ENCODE results near the gene PSMD7. TPM values are rescaled to one million over a fixed set of nuclear protein-coding genes. Genes with fewer than 3 reads are reported as not detected.
"Not testable (repeated sequence)": the region's sequence is repeated elsewhere in the genome, so short reads cannot be mapped to it uniquely, and the experiment has no call there.

The PSMD7 gene
- total RNA-seq, 6 experiments from 2014 or later = 94.8 to 120 (median 103) TPM

DNA sequence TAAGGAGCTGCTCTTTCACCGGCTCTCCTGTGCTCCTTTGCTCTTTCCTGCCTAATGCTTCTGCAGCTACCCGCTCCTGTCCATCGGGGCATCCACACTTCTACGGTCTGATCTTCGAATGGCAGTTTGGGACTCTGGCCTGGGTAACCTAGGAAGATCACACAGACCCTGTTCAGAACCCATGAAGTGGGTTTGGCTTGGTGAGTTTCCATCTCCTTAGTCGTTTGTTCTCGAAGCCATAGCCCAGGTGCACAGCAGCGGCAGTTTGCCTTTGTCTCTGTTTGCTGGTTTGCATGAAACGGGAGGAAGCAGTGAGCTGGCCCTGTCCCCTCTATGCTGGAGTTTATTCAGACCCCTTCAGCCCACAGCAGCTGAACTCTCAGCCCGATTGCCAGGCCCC lies 29.0 kb downstream of the PSMD7 start:
- H3K36me3 Mint-ChIP-seq (ENCODE audit: low read depth) = peaks cover 10% of the 10 kb centered on the region; the same call in 1 of the 2 replicates
- DNase-seq = no peak
- TF ChIP-seq, protein P1, sequence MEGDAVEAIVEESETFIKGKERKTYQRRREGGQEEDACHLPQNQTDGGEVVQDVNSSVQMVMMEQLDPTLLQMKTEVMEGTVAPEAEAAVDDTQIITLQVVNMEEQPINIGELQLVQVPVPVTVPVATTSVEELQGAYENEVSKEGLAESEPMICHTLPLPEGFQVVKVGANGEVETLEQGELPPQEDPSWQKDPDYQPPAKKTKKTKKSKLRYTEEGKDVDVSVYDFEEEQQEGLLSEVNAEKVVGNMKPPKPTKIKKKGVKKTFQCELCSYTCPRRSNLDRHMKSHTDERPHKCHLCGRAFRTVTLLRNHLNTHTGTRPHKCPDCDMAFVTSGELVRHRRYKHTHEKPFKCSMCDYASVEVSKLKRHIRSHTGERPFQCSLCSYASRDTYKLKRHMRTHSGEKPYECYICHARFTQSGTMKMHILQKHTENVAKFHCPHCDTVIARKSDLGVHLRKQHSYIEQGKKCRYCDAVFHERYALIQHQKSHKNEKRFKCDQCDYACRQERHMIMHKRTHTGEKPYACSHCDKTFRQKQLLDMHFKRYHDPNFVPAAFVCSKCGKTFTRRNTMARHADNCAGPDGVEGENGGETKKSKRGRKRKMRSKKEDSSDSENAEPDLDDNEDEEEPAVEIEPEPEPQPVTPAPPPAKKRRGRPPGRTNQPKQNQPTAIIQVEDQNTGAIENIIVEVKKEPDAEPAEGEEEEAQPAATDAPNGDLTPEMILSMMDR (IDR thresholded peaks at IDR 0.05) = no peak
- H3K4me1 Mint-ChIP-seq (ENCODE audit: low read depth) = no peaks in the 10 kb centered on the region
- H3K27me3 Mint-ChIP-seq (ENCODE audit: insufficient read depth) = no peaks in the 10 kb centered on the region; the same call in 1 of the 2 replicates
- H3K9me3 Mint-ChIP-seq = no peaks in the 10 kb centered on the region
- no peak overlapping the region for H3K27ac Mint-ChIP-seq
- H3K4me3 Mint-ChIP-seq = no peak overlapping the region

DNA sequence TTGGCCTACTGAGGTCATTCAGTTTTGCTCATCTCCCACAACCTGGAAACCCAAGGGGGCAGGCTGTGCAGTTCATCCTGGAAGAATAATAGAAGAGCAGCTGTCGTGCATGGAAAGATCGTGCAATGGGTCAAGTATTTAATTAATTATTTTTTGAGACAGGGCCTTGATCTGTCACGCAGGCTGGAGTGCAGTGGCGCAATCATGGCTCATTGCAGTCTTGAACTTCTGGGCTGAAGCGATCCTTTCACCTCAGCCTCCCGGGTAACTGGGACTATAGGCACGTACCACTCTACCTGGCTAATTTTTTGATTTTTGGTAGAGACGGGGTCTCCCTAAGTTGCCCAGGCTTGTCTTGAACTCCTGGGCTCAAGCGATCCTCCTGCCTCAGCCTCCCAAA lies 31.7 kb downstream of the PSMD7 start:
- H3K4me1 Mint-ChIP-seq (ENCODE audit: low read depth); DNase-seq; H3K27ac Mint-ChIP-seq; H3K4me3 Mint-ChIP-seq; H3K9me3 Mint-ChIP-seq; H3K27me3 Mint-ChIP-seq (ENCODE audit: insufficient read depth): not testable (repeated sequence)
- H3K36me3 Mint-ChIP-seq (ENCODE audit: low read depth) = peaks cover 16% of the 10 kb centered on the region; the same call in 1 of the 2 replicates

GRCh38 chr16:74332469-74332868 lies 35.9 kb downstream of the PSMD7 start:
- not testable (repeated sequence) for DNase-seq; H3K27ac Mint-ChIP-seq; H3K4me1 Mint-ChIP-seq (ENCODE audit: low read depth); H3K9me3 Mint-ChIP-seq; H3K36me3 Mint-ChIP-seq (ENCODE audit: low read depth); H3K4me3 Mint-ChIP-seq; H3K27me3 Mint-ChIP-seq (ENCODE audit: insufficient read depth)

GRCh38 chr16:74337506-74337905 lies 40.9 kb downstream of the PSMD7 start:
- DNase-seq; H3K9me3 Mint-ChIP-seq; H3K27me3 Mint-ChIP-seq (ENCODE audit: insufficient read depth); H3K4me1 Mint-ChIP-seq (ENCODE audit: low read depth); H3K4me3 Mint-ChIP-seq; H3K27ac Mint-ChIP-seq; H3K36me3 Mint-ChIP-seq (ENCODE audit: low read depth): not testable (repeated sequence)

GRCh38 chr16:74339226-74339625 lies 42.6 kb downstream of the PSMD7 start:
- not testable (repeated sequence) for H3K9me3 Mint-ChIP-seq; H3K4me1 Mint-ChIP-seq (ENCODE audit: low read depth); DNase-seq; H3K27me3 Mint-ChIP-seq (ENCODE audit: insufficient read depth); H3K36me3 Mint-ChIP-seq (ENCODE audit: low read depth); H3K27ac Mint-ChIP-seq; H3K4me3 Mint-ChIP-seq

GRCh38 chr16:74353038-74353437 lies 56.4 kb downstream of the PSMD7 start:
- not testable (repeated sequence) for H3K4me1 Mint-ChIP-seq (ENCODE audit: low read depth); H3K36me3 Mint-ChIP-seq (ENCODE audit: low read depth); H3K9me3 Mint-ChIP-seq; DNase-seq; H3K4me3 Mint-ChIP-seq; H3K27me3 Mint-ChIP-seq (ENCODE audit: insufficient read depth); H3K27ac Mint-ChIP-seq

Other genes with a start within 250 kb of the PSMD7 start
- 1 to 10 TPM in 2 of 6 experiments, under 1 TPM in 4; 0.75 to 1.2 (median 0.93) TPM for gene NPIPB15, start 79.5 kb downstream of the PSMD7 start, total RNA-seq (2021; fragmentation: NEBNext Ultra II Directional; extraction: Animal tissue kit (Norgen Biotek cat#: 25700))
- under 1 TPM in 2 of 6 experiments, not detected in 4; 0.14 to 0.32 TPM for gene CLEC18B, start 124.7 kb downstream of the PSMD7 start, total RNA-seq (2021; fragmentation: NEBNext Ultra II Directional; extraction: Animal tissue kit (Norgen Biotek cat#: 25700))

Data from HFFc6 (cell line).